Stimulated activated CD8-positive, alpha-beta memory T cell treated with anti-CD3 and anti-CD28 coated beads, Interleukin-4, amount 100 ng/mL, for 4 hours (primary cell): ENCODE data around the gene CNTD1.
"Not testable (repeated sequence)": the region's sequence is repeated elsewhere in the genome, so short reads cannot be mapped to it uniquely, and the experiment has no call there.

Experiments used
- DNase-seq, 2 donors: peaks; one replicate each; pipeline ENCODE4 v3.0.0-alpha.2; 2020; ENCODE audit warnings: low read depth in 2 of 2, low spot score in 1 of 2

CNTD1 gene, protein sequence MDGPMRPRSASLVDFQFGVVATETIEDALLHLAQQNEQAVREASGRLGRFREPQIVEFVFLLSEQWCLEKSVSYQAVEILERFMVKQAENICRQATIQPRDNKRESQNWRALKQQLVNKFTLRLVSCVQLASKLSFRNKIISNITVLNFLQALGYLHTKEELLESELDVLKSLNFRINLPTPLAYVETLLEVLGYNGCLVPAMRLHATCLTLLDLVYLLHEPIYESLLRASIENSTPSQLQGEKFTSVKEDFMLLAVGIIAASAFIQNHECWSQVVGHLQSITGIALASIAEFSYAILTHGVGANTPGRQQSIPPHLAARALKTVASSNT

DNA sequence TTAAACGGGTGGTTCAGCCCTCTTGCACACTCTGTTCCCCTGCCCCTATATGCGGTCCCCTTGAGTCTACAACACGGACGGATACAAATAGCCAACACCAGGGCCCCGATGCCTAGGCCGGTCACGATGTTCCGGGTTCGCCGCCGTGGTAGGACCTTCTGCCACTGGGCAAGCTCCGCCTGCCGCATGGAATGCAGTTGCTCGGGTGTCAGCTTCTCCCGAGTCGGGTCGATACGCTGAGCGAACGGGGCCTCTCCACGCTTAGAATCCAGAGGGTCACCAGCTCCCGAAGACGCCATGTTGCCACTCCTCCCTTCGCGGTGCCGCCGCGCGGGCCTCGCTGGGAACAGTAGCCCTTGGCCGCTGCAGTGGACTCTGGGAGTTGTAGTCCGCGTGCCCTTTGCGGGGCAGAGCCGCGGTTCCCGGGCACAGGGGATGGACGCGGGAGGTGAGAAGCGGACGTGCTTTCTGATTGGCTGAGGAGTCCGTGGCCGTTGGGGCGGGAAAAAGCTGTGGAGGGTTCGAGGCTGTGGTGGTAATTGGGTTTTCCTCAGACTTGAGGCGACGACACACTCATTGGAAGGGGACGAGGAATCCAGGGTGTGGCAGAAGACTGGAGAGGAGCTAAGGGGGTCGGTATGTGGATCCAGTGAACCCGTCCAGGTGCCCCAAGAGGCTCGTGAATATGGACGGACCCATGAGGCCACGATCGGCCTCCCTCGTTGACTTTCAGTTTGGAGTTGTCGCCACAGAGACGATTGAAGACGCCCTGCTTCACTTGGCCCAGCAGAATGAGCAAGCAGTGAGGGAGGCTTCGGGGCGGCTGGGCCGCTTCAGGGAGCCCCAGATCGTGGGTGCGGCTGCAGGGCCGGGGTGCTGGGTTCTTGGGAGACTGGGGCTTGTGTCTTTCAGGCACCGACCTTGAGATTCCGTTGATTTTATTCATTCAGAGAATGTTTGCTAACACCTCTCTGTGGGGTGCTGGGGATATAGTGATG is at the start of gene CNTD1, which contains the start of gene COA3:
Gene CNTD1 (plus strand): TSS at position 479 of the 998 bp plus-strand sequence. CDS start 207 bp downstream, at position 686.
Gene COA3 (minus strand): TSS at position 322 of the 998 bp plus-strand sequence. CDS start 23 bp downstream, at position 299.
- DNase-seq, result peak; percentile 43

DNA sequence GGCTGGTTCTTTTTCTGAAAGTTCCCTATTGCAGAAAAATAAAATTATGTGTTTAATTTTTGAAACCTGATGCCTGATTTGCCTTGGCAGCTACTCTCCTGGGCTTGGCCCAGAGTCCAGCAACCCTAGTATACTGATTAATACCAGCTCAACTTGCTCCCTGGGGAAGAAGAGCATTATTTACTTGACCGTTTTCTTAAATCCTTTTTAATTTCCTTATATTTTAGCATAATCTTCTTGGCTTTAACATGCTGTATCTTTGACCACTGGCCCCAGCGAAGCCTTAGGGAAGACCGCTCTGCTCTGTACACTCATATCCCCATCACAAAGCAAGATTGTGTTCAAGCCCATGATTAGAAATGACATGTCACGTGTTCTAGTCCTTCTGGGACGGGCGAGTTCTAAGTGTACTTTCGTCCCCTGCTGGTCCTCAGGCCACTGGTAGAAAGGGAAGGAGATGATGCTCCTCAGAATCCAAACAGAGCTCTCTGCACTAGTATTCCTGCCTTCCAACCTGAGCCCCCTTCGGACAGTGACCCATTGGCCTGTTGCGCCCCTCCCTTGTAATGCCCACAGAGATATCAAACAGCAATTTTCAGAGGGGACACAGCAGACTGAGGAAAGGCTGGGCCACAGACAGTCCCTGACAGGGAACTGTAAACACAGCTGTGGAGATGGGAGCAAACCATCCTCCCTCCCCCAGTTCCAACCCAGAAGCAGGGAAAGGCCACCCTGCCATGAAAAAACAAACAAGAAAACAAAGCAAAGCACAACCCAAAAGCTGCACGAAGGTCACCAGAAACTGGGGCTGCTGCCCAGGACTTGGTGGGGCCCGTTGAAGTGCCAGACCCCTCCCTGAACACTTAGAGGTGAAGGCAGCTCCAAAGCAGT is 49.5 kb upstream of the CNTD1 start:
- DNase-seq, result no peak

DNA sequence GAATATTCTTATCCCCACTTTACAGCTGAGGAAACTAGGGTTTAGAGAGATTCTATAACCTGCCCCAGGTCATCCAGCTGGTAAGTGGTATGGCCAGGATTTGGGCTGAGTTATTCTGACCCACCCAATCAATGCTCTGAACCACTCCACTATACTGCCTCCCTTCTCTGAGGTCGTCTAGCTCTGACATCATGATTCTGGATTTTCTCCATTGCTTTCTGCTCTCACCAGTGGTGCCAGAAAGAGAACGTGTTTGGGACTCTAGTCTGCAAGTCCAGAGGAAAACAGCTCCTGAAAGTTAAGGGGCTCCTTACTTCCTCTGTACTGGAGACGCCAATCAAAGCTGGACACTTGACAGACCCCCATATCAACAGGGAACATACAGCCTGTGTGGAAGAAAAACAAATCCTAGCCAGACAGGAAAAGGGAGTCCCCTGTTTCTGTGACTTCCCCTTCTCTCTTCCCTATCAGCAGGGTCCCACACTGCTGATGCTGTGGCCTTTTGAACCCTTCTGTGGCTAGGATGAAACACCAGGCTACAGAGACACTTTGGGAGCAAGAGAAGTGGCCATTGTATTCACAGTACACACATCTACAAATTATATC is 47.8 kb upstream of the CNTD1 start:
- no peak for DNase-seq

DNA sequence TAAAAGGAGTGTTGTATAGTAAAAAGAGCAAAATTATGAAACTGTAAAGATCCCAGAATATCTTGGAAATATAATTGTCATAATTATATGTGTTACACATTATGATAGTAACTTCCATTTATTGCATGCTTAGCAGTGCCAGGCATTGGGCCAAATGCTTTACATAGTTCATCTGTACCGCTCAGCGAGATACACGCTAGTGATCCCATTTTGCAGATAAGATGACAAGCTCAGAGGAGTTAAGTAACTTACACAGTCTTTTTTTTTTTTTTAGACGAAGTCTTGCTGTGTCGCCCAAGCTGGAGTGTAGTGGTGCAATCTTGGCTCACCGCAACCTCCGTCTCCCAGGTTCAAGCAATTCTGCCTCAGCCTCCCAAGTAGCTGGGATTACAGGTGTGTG is 47.0 kb upstream of the CNTD1 start:
- no peak for DNase-seq

DNA sequence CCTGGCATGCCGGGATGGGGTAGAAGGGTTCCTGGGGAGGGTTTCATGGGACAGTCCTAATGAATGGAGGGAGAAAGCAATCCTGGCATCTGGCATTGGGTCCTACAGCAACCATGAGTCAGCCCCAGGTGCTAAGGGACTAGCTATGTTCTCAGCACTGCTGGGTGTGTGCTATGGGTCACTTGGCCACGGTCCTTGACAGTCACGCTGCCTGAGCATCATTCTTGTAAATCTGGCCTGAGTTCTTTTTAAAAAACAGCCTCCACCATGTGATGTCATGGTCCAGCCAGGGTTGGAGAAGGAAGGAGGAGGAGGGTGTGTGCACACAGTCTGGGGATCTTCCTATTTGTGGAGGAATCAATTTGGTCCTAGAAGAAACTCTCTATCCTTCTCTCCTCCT is 43.9 kb upstream of the CNTD1 start:
- DNase-seq, result no peak

DNA sequence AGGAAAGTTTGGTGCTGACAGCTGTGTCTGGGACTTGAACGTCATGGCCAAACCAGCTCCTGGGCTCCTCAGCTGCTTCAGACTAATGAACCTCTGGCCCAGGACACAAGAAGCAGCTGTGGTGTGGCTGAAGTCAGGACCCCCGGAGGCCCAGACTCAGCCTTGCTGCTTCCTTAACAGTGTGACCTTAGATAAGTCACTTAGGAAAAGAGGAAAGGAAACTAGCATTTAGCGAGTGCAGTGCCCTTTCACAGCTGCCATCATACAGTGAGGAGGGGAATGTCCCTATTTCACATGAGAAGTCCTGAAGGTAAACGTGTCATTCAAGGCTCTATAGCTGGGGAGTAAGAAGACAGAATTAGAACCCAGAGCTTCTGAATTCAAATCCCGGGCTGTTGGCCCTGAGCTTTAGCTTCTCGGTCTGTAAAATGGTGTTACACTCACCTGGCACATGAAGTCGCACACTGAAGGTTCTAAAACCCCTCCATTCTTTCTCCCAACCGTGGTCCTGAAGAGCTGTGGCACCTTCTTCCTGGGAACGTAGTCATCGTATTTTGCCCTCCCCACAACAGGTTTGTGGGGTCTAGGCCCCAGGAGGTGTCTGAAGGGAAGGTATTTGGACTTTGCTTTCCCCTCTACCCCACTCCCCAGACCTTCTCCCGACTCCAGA is 38.5 kb upstream of the CNTD1 start:
- no peak for DNase-seq

DNA sequence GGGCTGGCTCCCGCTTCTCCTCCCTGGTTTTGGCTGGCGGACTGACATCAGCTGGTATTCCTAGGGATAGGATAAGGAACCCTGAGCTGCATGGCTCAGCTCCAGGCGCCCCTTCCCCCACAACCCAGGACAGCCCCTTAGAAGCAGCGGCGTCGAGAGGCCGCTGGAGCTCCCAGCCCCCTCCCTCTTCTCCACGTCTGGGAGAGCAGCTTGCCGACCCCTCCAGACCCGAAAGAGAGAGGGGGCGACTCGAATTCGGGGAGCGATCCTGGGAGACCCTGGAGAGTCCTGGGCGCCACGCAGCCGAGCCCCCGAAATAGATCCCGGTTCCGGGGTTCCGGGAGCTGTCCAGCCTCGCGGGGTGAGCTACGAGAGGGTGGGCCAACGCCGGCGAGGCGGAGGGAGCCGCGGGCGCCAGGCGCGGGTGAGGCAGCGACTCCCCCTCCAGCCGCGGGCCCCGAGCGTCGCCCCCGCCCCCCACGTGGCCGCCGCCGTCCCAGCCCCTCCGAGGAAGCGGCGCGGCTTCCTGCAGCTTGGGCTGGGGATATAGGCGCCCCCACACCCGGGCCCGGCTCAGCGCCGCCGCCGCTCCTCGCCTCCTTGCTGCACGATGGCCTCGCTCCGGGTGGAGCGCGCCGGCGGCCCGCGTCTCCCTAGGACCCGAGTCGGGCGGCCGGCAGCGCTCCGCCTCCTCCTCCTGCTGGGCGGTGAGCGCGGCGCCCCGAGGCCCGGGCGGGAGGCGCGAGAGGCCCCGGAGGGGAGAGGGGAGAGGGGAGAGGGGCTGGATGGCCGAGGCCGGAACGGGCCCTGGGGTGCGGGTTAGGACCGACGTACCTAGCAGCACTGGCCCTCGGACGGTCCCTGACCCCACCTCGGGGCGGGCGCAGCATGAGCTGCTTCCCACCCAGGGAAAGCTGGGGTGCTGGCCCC is 37.7 kb upstream of the CNTD1 start, which contains the start of gene RAMP2:
Gene RAMP2 (plus strand): TSS at position 576 of the 930 bp plus-strand sequence. CDS start 35 bp downstream, at position 611.
- DNase-seq, result no peak

DNA sequence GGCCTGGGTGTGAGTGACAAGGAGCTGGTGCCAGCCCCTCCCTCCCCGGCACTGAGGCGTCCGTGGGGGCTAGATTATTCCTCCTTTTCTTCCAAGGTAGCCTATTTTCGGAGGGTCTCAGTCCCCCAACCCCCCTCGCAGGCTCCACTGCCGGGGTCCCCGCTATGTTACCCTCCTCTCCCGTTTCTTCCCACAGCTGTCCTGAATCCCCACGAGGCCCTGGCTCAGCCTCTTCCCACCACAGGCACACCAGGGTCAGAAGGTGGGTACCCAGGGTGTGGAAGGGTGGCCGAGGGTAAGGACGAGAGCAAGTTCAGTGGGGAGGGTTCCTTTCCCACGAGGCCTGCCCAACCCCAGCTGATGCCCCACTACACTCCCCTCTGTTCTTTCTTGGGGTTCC is 37.0 kb upstream of the CNTD1 start:
- no peak for DNase-seq

DNA sequence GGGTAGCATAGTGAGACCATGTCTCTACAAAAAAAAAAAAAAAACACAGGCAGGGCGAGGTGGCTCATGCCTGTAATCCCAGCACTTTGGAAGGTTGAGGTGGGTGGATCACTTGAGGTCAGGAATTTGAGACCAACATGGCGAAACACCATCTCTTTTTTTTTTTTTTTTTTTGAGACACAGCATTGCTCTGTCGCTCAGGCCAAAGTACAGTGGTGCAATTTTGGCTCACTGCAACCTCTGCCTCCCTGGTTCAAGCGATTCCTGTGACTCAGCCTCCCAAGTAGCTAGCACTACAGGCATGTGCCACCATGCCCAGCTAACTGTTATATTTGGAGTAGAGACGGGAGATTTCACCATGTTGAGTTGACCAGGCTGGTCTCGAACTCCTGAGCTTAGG is 32.5 kb upstream of the CNTD1 start:
- no peak for DNase-seq

DNA sequence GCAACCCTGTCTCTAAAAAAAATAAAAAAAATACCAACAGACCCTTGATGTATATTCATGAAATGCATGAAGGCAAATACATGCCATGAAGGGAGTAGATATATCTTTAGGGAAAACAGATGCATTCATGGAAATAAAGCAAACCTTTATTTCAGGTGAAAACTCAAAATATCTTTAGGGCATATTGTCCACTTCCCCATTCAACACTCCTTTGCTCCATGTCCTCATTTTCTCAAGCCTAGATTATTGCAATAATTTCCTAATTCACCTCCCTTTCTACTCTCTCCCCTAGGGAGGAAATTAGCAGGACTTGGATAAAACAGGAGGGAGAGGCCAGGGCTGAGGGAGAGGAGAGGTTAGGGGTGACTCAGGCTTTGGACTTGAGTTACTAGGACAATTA is 31.1 kb upstream of the CNTD1 start:
- DNase-seq, result no peak

DNA sequence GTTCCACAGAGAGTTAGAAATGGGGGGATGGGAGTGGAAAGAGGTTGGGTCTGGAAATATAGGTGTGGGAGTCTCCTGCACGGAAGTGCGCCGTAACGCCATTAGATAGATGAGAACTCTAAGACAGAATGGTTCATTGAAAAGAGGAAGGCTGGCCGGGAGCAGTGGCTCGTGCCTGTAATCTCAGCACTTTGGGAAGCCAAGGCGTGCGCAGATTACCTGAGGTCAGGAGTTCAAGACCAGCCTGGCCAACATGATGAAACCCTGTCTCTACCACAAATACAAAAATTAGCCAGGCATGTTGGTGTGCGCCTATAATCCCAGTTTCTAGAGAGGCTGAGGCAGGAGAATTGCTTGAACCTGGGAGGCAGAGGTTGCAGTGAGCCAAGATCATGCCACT is 30.7 kb upstream of the CNTD1 start:
- not testable (repeated sequence) for DNase-seq

DNA sequence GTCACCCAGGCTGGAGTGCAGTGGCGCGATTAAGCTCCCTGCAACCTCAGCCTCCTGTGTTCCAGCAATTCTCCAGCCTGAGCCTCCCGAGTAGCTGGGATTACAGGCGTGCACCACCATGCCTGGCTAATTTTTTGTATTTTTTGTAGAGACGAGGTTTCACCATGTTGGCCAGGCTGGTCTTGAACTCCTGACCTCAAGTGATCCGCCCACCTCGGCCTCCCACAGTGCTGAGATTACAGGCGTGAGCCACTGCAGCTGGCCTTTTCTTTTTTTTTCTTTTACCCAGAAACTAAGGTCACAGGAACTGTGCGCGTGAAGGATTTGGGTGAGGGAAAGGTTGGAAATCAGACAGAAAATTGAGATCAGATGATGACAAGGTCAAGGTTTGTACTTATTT is 28.7 kb upstream of the CNTD1 start:
- DNase-seq, result not testable (repeated sequence)

DNA sequence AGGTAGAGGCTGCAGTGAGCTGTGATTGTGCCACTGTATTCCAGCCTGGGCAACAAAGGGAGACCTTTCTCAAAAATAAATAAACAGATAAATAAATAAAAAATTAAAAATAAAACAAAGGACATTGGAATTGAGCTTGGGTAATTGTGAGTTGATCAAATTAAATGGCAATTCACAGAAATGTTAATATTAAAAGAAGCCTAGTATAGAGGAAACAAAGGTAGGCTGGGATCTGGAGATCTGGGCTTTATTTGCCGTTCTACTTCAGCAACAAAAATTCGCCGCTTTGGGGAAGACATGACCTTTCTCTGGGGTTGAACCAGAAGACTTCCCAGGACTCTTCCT is 25.7 kb upstream of the CNTD1 start:
- no peak for DNase-seq

DNA sequence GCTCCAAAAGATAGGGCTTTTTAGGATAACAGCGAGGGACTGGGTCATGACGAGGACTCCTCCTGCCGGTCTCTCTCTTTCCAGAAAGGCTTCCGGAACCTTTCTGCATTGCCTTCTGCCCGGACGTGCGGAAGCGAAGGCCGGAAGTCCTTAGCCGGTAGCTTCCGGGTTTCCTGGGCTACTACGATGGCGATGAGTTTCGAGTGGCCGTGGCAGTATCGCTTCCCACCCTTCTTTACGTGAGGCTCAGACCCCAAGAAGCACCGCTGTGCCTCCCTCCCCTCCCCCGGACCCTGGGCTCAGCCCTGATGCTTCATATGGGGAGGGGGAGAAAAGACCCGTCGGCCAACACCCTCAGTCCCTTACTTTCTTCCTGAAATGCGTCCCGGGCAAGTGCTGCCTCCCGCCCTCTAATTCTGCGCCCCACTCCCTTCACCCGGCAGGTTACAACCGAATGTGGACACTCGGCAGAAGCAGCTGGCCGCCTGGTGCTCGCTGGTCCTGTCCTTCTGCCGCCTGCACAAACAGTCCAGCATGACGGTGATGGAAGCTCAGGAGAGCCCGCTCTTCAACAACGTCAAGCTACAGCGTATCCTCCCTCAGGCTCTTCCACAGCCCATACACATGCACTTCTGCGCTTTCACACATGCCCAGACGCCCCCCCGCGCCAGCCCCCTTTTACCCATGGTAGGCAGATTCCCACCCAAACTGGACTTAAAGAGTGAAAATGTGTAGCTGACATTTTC is 25.2 kb upstream of the CNTD1 start, which contains the start of gene VPS25:
Gene VPS25 (plus strand): TSS at position 160 of the 746 bp plus-strand sequence. CDS start 27 bp downstream, at position 187.
- DNase-seq, result peak; percentile 44 to 61

DNA sequence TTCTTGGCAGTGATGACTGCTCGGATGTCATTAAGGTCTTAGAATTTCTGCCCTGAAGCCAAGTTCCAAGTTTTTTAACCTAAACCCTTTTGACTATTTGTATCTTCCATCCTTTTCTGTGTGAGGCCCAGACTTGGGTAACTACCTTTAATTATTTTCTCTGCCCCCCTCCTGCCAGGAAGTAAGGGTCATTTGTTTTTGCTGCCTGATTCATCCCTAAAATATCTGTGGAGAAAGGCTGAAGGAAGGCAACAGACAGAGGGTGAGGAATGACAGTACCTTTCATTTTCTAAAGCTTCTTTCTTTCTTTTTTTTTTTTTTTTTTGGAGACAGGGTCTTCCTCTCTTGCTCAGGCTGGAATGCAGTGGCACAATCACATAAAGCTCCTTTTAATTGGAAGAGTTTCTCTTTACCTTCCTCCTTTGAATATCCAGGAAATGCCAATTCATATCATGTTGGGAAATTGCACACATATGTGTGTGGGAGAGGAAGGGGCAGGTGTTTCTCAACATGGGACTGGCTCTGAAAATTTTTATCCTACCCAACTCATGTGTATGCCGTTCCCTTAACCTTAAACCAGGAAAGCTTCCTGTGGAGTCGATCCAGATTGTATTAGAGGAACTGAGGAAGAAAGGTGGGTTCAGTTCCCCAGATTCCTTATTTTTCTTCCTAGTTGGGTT is 24.5 kb upstream of the CNTD1 start:
- no peak for DNase-seq

DNA sequence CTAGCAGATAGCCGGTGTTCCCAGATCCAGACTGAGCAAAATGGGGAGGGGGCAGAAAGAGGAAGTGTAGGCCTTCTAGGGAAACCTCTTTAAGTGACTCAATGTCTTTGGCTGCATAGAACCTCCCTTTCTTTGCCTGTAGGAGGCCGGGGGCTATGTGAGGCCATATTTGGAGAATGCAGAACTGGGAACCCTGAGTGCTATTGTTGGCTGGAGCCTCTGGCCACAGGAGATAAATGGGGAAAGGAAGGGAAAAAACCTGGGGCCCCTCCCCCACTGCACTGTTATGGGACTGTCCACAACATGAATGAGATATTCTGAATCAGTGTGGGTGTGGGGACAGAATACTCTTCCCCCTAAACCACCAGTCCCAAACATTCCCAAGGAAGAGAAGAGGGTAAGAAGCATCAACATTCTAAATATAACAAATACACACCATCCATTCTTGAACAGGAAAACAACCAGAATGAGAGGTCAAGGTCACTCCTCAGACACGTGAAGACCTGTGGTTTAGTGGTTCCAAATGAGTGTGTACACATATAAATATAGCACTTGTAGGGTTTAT is 23.0 kb upstream of the CNTD1 start:
- DNase-seq, result no peak

DNA sequence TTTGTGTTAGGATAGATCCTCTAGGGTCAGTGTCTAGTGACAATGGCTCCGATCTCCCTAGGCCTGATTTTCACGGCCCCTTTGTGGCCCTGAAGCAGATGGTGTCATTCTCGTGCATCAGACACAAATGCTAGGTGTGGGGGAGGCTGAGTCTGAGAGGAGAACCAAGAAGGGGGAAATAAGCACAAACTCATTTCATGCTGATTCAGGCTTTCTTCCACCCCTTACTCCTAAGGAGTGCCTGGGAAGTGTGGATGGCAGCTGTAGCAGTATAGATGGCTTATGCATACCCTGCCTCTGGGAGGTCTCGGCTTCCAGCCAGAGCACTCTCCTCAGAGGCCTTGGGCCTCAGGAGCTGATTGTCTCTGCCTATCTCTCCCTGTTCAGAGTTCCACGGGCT is 20.1 kb upstream of the CNTD1 start:
- DNase-seq, result no peak
